SH-SY5Y (cell line): ENCODE data around the gene HAUS7.

ENCODE experiments used
- GATA2 ChIP-seq: IDR thresholded peaks from 2 replicates; pipeline ENCODE4 v1.6.1; 2011; ENCODE audit warnings: mild to moderate bottlenecking, low read depth, low read length
- GATA3 ChIP-seq: IDR thresholded peaks from 2 replicates; pipeline ENCODE4 v1.6.1; 2011; ENCODE audit warnings: low read depth, mild to moderate bottlenecking, low read length, moderate library complexity

Gene HAUS7

GRCh38 chrX:153398275-153398960 lies 72.0 kb downstream of the HAUS7 start:
- TF ChIP-seq GATA2 (no peak), GATA3 (no peak)
